HG03139 (cell line): ENCODE results near the gene CLEC4A.
"Not testable (repeated sequence)": the region's sequence is repeated elsewhere in the genome, so short reads cannot be mapped to it uniquely, and the experiment has no call there.

Experiments used
- ATAC-seq: cut with Tn5 transposase; IDR thresholded peaks from one replicate; pipeline ENCODE4 v1.9.1; 2021; ENCODE audit not compliant: unreplicated experiment

CLEC4A gene

DNA sequence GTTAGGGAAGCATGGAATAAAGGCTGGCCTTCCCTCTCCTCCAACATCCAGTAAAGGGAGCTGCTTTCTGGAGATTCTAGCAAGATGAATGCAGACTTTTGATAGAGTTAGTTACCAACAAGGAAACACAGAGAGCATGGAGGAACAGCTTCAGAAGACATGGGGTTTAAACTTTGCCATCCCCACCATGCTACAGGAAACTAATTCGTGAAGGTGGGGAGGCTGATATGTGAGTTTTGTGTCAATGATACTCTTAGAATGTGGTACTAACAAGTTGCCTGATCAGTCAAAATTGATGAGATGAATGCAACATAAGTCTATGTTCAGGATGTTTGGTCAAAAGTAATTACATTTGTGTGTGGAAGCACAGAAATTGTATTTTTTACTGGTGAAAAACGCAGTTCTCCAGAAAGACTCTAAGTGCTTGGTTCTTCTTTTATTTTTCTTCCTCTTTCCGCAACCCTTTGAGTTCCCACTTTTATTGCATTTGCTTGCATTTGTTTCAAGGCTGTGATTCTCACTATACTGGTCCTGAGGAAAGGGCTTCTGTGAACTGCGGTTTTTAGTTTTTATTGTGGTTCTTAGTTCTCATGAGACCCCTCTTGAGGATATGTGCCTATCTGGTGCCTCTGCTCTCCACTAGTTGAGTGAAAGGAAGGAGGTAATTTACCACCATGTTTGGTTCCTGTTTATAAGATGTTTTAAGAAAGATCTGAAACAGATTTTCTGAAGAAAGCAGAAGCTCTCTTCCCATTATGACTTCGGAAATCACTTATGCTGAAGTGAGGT lies at the start of gene CLEC4A:
Gene CLEC4A, plus strand, starts transcription at position 494 of the 789 bp plus-strand sequence. Its CDS starts 262 bp downstream, at position 756.
- no peak for ATAC-seq

GRCh38 chr12:8075935-8076334 lies 47.5 kb upstream of the CLEC4A start:
- ATAC-seq = no peak

DNA sequence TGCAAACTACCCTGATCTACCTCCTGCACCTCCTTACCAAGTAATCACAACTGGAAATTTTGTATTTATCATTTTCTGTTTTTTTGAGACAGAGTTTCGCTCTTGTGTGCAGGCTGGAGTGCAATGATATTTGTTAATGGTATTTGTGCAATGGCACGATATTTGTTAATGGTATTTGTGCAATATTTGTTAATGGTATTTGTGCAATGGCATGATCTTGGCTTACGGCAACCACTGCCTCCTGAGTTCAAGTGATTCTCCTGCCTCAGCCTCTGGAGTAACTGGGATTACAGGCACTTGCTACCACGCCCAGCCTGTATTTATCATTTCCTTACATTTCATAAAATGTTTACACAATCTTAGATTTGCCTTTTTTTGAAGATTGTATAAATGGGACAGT lies 47.1 kb upstream of the CLEC4A start:
- no peak for ATAC-seq

- ATAC-seq = no peak
Measured at GRCh38 chr12:8077207-8077606, 46.2 kb upstream of the CLEC4A start.

- ATAC-seq = no peak
Measured at GRCh38 chr12:8078398-8078797, 45.0 kb upstream of the CLEC4A start.

DNA sequence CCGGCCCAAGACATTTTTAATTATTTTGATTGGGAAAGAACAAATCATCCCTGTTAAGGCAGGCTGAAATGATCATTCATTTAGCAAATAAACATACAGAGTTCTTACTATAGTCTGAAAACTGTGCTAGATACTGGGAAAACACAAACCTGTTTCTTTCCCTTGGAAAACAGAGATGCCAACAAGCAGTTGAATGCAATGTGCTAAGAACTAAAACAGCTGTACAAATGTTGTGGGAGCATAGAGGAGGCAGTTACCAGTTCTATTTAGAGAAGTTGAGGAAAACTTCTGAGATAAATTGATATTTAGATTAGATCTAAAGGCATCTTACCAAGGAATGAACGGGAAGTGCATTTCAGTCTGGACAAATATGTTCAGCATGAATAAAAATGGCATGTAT lies 44.5 kb upstream of the CLEC4A start:
- no peak for ATAC-seq

GRCh38 chr12:8080120-8080519 lies 43.3 kb upstream of the CLEC4A start:
- no peak for ATAC-seq

DNA sequence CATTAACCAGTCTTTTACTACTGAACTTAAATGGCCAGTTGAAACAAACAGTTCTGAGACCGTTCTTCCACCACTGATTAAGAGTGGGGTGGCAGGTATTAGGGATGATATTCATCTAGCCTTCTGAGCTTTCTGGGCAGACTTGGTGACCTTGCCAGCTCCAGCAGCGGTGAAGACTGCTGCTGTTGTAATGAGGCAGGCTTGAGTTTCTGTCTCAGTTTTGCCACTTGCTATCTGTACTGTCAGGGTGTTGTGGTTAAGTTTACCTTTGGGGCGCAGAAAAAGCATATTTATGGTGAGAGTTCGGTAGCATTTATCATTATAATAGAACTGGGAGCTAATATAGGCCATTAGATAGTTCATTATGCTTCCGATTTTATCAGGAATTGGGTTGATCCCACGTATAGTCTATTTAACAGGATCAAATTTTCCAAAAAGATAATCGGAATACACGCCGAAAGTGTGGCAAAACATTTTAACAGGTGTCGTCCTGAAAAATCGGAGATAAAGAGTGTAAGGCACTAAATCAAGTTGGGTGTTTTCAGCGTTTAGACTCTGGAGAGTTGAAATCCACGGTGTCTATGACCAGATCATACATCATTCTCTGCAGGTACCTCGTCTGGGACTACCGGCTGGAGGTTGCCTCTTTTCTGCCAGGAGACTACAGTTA lies 42.0 kb upstream of the CLEC4A start:
- ATAC-seq = no peak

GRCh38 chr12:8082808-8083100 lies 40.7 kb upstream of the CLEC4A start:
- ATAC-seq = no peak

- not testable (repeated sequence) for ATAC-seq
Measured at GRCh38 chr12:8084351-8084750, 39.1 kb upstream of the CLEC4A start.

- ATAC-seq = no peak
Measured at GRCh38 chr12:8087666-8088065, 35.8 kb upstream of the CLEC4A start.

DNA sequence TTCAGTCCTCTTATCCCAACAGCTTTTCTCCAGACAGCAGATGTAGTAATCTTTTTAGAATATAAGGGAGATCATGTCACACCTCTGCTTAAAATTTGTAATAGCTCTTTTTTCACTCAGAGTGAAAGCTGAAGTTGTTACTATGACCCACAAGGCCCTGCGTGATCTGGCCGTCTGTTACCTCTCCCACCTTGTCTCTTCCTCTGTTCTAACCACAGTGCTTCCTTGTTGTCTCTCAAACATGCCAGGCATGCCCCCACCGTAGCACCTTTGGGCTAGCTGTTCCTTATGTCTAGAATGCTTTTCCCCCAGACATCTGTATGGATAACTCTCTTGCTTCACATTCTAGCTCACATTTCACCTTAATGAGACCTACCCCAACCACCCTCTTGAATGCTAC lies 34.8 kb upstream of the CLEC4A start:
- no peak for ATAC-seq

- not testable (repeated sequence) for ATAC-seq
Measured at GRCh38 chr12:8089277-8089676, 34.1 kb upstream of the CLEC4A start.

GRCh38 chr12:8089716-8090115 lies 33.7 kb upstream of the CLEC4A start:
- no peak for ATAC-seq

DNA sequence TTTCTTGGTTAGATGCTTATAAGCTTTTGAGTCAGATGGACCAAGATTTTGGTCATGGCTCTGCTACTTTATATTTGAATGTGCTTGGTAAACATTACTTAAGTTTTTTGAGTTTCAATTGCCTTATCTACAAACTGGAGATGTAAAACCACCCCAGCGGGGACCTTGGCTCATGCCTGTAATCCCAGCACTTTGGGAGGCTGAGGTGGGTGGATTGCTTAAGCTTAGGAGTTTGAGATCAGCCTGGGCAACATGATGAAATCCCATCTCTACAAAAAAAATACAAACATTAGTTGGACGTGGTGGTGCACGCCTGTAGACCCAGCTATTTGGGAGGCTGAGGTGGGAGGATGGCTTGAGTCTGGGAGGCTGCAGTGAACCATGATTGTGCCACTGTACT lies 30.1 kb upstream of the CLEC4A start:
- no peak for ATAC-seq

DNA sequence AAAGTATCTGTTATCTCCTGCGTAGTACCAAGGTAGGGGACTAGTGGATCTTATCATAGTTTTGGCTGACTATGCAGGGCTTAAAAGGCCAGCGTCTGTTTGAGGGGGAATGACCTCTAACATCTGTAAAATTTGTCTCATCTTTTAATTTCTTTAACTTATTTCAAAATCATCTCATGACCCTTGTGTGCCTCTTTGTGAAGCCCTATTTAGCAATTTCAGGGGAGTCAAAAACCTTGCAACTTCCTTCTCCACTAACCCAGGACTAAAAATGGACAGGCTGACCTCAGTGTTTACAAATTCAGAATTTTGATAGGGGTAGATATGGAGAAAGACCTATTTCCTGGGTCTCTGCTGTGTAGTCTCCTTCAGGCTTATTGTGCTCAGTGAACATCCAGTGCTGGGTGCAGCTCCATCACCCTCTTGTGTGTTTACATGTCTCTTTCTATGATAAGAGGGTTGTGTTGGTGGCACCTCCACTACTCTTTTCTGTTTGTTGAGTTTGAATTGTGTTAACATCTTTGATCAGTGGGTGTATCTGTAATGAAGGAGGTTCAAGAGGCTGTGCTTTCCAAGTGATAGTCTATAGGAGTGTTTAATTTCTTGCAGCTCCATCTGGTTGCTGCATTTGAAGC lies 27.0 kb upstream of the CLEC4A start:
- no peak for ATAC-seq

DNA sequence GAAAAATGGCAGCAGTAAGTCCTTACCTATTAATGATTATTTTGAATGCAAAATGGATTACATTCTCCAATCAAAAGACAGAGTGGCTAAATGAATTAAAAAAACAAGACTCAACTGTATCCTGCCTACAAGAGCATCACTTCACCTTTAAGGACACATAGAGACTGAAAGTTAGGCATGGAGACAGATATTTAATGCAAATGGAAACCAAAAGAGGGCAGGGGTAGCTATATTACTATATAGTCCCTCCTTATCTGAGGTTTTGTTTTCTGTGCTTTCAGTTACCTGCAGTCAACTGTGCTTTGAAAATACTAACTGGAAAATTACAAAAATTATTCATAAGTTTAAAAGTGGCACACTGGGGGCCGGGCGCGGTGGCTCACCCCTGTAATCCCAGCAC lies 24.2 kb upstream of the CLEC4A start:
- no peak for ATAC-seq

DNA sequence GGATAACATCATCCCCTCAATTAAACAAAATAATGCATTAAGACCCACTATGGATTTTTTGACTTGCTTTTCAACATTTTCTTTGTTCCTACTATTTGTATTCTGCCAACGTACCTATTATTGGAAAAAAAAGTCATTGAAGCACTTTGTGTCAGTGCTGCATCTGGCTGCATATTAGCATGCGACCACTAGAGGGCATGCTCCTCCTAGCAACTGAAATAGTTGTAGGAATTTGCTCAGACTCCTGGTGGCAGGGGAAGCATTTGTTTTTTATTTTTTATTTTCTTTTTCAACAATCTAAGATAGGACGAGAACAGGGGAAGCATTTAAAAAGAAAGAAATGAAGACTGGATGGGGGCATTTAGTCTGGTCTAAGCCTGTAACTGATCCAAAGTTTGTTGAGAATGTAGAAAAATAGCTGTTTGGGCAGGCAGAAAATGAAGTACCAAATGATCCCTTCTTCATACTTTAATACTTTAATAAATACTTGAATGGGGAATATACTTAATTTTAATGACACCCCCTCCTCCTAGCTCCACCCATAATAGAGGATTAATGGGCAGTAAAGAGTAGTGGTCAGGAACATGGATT lies 14.5 kb upstream of the CLEC4A start:
- no peak for ATAC-seq

GRCh38 chr12:8113117-8113516 lies 10.3 kb upstream of the CLEC4A start:
- not testable (repeated sequence) for ATAC-seq

GRCh38 chr12:8120072-8120713 lies 3.2 kb upstream of the CLEC4A start:
- no peak for ATAC-seq

- ATAC-seq = no peak
Measured at GRCh38 chr12:8127138-8127537, 3.7 kb downstream of the CLEC4A start.
